ENCODE measurements around the gene MRPL50.

Gene MRPL50

DNA sequence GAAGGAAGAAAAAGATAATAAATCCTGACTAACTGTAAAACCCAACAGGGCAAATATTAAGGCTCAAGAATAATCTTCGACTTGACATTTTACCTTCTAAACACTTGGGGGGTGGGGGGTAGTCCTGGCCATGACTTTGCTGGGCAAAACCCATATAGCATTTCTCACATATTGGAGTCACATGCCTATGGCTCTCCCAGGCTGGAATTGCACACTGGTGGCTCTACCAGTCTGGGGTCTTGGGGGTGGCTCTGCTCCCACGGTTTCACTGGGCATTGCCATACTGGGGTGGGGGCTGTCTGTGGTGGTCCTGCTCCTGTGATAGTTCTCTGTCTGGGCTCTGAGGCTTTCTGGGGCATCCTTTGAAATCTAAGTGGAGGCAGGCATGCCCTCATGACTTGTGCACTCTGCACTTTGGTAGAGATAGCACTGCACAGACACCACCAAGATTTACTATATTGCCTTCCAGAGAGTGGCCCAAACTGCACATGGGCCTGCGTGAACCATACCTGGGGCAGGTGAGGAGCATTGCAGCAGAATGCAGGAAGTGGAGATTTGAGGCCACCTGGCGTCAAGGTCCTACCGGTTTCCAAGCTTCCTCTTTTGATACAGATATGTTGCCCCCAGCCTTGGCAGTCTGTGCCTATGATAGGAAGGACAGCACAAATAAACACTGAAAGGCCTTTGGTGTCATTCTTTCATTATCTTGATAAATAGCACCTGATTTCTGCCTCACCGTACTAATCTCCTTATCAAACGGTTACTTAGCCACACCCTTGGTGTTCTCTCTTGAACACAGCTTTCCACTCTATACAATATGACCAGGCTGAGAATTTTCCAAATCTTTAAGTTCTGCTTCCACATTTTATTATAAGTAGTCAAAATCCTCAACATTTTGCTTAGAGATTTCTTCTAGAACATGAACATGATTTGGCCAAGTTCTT is 43.4 kb downstream of the MRPL50 start:
- Histone ChIP-seq H3K4me3 (replicated peaks; ENCODE audit: low read depth, low read length) (no peak overlapping the region), H3K36me3 (ENCODE audit: control insufficient read depth, insufficient read depth, low read length) (no peaks in the 10 kb centered on the region), H3K27me3 (replicated peaks; ENCODE audit: control insufficient read depth, insufficient read depth, low read length) (no peaks in the 10 kb centered on the region; the same call in 1 of the 2 replicates)
- no peak for TF ChIP-seq CTCF (IDR thresholded peaks at IDR 0.05; ENCODE audit: insufficient read depth, low read length, poor library complexity, severe bottlenecking)
- no peak for DNase-seq (ENCODE audit: extremely low read depth, insufficient read length)

- DNase-seq (ENCODE audit: extremely low read depth, insufficient read length) = no peak
- Histone ChIP-seq H3K27me3 (replicated peaks; ENCODE audit: control insufficient read depth, insufficient read depth, low read length) (no peaks in the 10 kb centered on the region; the same call in 1 of the 2 replicates), H3K4me3 (replicated peaks; ENCODE audit: low read depth, low read length) (no peak overlapping the region), H3K36me3 (ENCODE audit: control insufficient read depth, insufficient read depth, low read length) (no peaks in the 10 kb centered on the region)
- TF ChIP-seq CTCF (IDR thresholded peaks at IDR 0.05; ENCODE audit: insufficient read depth, low read length, poor library complexity, severe bottlenecking) = no peak
Measured at GRCh38 chr9:101354143-101354764, 44.2 kb downstream of the MRPL50 start.

- no peaks in the 10 kb centered on the region; the same call in 1 of the 2 replicates for H3K27me3 ChIP-seq (replicated peaks; ENCODE audit: control insufficient read depth, insufficient read depth, low read length)
- DNase-seq (ENCODE audit: extremely low read depth, insufficient read length) = no peak
- TF ChIP-seq CTCF (IDR thresholded peaks at IDR 0.05; ENCODE audit: insufficient read depth, low read length, poor library complexity, severe bottlenecking) = no peak
- no peaks in the 10 kb centered on the region for H3K36me3 ChIP-seq (ENCODE audit: control insufficient read depth, insufficient read depth, low read length)
- no peak overlapping the region for H3K4me3 ChIP-seq (replicated peaks; ENCODE audit: low read depth, low read length)
Measured at GRCh38 chr9:101353683-101354082, 44.7 kb downstream of the MRPL50 start.

DNA sequence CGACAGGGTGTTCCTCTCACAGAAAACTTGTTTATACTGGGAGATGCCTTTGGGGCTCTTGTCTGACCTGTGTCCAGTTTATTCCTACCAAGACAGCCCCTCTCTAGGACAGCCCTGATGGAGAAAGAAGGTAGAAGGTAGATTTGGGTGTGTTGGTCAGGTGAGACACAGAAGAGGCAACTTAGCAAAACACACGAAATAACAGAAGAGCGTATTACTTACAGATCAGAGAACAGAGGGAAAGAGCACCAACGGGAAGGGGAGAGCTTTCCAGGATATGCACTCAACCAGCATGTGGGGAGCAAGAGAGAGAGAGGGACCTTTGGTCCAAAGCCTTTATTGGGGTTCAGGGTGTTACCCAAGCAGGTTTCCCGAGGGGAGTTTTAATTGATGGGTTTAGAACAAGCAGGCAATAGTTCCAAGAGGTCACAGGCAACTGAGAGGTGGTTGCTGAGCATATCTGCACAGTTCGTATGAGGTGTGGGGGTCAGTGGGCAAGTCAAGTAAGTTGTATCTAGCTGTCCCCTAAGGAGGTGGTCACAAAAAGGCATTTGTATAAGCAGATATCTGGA is 45.4 kb downstream of the MRPL50 start:
- TF ChIP-seq CTCF (IDR thresholded peaks at IDR 0.05; ENCODE audit: insufficient read depth, low read length, poor library complexity, severe bottlenecking) = no peak
- Histone ChIP-seq H3K27me3 (replicated peaks; ENCODE audit: control insufficient read depth, insufficient read depth, low read length) (no peaks in the 10 kb centered on the region; the same call in 1 of the 2 replicates), H3K4me3 (replicated peaks; ENCODE audit: low read depth, low read length) (no peak overlapping the region), H3K36me3 (ENCODE audit: control insufficient read depth, insufficient read depth, low read length) (no peaks in the 10 kb centered on the region)
- no peak for DNase-seq (ENCODE audit: extremely low read depth, insufficient read length)

GRCh38 chr9:101350285-101350684 is 48.1 kb downstream of the MRPL50 start:
- H3K4me3 ChIP-seq (replicated peaks; ENCODE audit: low read depth, low read length) = no peak overlapping the region
- no peak for DNase-seq (ENCODE audit: extremely low read depth, insufficient read length)
- H3K27me3 ChIP-seq (replicated peaks; ENCODE audit: control insufficient read depth, insufficient read depth, low read length) = no peaks in the 10 kb centered on the region; the same call in 1 of the 2 replicates
- H3K36me3 ChIP-seq (ENCODE audit: control insufficient read depth, insufficient read depth, low read length) = no peaks in the 10 kb centered on the region
- TF ChIP-seq CTCF (IDR thresholded peaks at IDR 0.05; ENCODE audit: insufficient read depth, low read length, poor library complexity, severe bottlenecking) = no peak
